Urinary bladder (tissue), 4 donors: ENCODE results near the gene NBEAL1. TPM values are rescaled to one million over a fixed set of nuclear protein-coding genes. Genes with fewer than 3 reads are reported as not detected.
"Not testable (repeated sequence)": the region's sequence is repeated elsewhere in the genome, so short reads cannot be mapped to it uniquely, and the experiment has no call there.

Source experiments
- DNase-seq: peaks from one replicate; pipeline ENCODE4 v3.0.0-alpha.2; 2015; ENCODE audit errors: extremely low spot score
- H3K27ac ChIP-seq: one replicate; pipeline ENCODE4 v1.5.1; 2013; ENCODE audit warnings: low read depth, mild to moderate bottlenecking, moderate library complexity
- H3K36me3 ChIP-seq: one replicate; pipeline ENCODE4 v1.6.1; 2013; ENCODE audit warnings: mild to moderate bottlenecking, moderate library complexity; ENCODE audit not compliant: insufficient read depth
- H3K4me1 ChIP-seq: one replicate; pipeline ENCODE4 v1.6.1; 2013; ENCODE audit warnings: mild to moderate bottlenecking, moderate library complexity; ENCODE audit not compliant: insufficient read depth
- H3K4me3 ChIP-seq: one replicate; pipeline ENCODE4 v1.5.1; 2013; ENCODE audit warnings: low read depth, low read length
- WGBS: extraction: QIAGEN DNeasy Blood & Tissue Kit; methylation state at CpG from one replicate; pipeline ENCODE4 v1.1.7; 2013; 5-methylcytosine and 5-hydroxymethylcytosine counted together
- polyA plus RNA-seq: library from polyadenylated mRNA; stranded (reverse); fragments of 200-250 nt; gene quantifications from one replicate; pipeline ENCODE4 v1.2.3, GENCODE V29; 2013
- total RNA-seq: library from RNA; depleted of rRNA; stranded (reverse); fragments of >200 nt; gene quantifications from one replicate; pipeline ENCODE4 v1.2.3, GENCODE V29; 2014
- donor health status: healthy with polysubstance abuse.
- donor health status: healthy.

The NBEAL1 gene
- total and polyA plus RNA-seq, 2 donors = 14.2 to 122 TPM

- no peak overlapping the region for H3K27ac ChIP-seq
- H3K36me3 ChIP-seq = peaks cover 3% of the 10 kb centered on the region
Observed at GRCh38 chr2:203059567-203060240, 45.0 kb downstream of the NBEAL1 start.

GRCh38 chr2:203061346-203061745 lies 46.7 kb downstream of the NBEAL1 start:
- DNase-seq = peak; percentile 4
- Histone ChIP-seq H3K4me1 (no peaks in the 10 kb centered on the region), H3K27ac (no peak overlapping the region), H3K36me3 (peaks cover 3% of the 10 kb centered on the region), H3K4me3 (no peak overlapping the region)
- 50% methylated on average over 4 of the region's 4 CpGs for WGBS

More at GRCh38 chr2:203059567-203060240, 45.0 kb downstream of the NBEAL1 start:
- DNase-seq = no peak
- Histone ChIP-seq H3K4me1 (no peaks in the 10 kb centered on the region), H3K4me3 (no peak overlapping the region)
- 90% methylated on average over 5 of the region's 5 CpGs for WGBS

GRCh38 chr2:203062126-203062525 lies 47.5 kb downstream of the NBEAL1 start:
- no peaks in the 10 kb centered on the region for H3K4me1 ChIP-seq
- DNase-seq = no peak
- no peak overlapping the region for H3K27ac ChIP-seq
- 87% methylated on average over 3 of the region's 3 CpGs for WGBS
- peaks cover 4% of the 10 kb centered on the region for H3K36me3 ChIP-seq
- H3K4me3 ChIP-seq = no peak overlapping the region

GRCh38 chr2:203066519-203067091 lies 51.9 kb downstream of the NBEAL1 start:
- whole genome bisulfite sequencing = 98% methylated on average over 36 of the region's 36 CpGs
- not testable (repeated sequence) for H3K36me3 ChIP-seq, H3K4me1 ChIP-seq, DNase-seq, H3K4me3 ChIP-seq, H3K27ac ChIP-seq

- no peak for DNase-seq
- 58% methylated on average over 2 of the region's 2 CpGs for WGBS
- peaks cover 4% of the 10 kb centered on the region for H3K36me3 ChIP-seq
Observed at GRCh38 chr2:203070701-203071100, 56.0 kb downstream of the NBEAL1 start.

GRCh38 chr2:203071148-203071547 lies 56.5 kb downstream of the NBEAL1 start:
- Histone ChIP-seq H3K4me3 (no peak overlapping the region), H3K27ac (no peak overlapping the region)

More at GRCh38 chr2:203070701-203071100, 56.0 kb downstream of the NBEAL1 start:
- no peak overlapping the region for H3K27ac ChIP-seq
- no peak overlapping the region for H3K4me3 ChIP-seq
- no peaks in the 10 kb centered on the region for H3K4me1 ChIP-seq

GRCh38 chr2:203072371-203072770 lies 57.7 kb downstream of the NBEAL1 start:
- DNase-seq = no peak
- H3K27ac ChIP-seq = no peak overlapping the region
- peaks cover 6% of the 10 kb centered on the region for H3K36me3 ChIP-seq
- no peak overlapping the region for H3K4me3 ChIP-seq
- H3K4me1 ChIP-seq = no peaks in the 10 kb centered on the region

More at GRCh38 chr2:203071148-203071547, 56.5 kb downstream of the NBEAL1 start:
- Histone ChIP-seq H3K36me3 (peaks cover 7% of the 10 kb centered on the region), H3K4me1 (no peaks in the 10 kb centered on the region)
- no peak for DNase-seq

GRCh38 chr2:203077451-203077850 lies 62.8 kb downstream of the NBEAL1 start:
- Histone ChIP-seq H3K4me3 (no peak overlapping the region), H3K4me1 (no peaks in the 10 kb centered on the region), H3K27ac (no peak overlapping the region), H3K36me3 (peaks cover 7% of the 10 kb centered on the region)
- 75% methylated on average over 3 of the region's 3 CpGs for WGBS
- no peak for DNase-seq

- H3K36me3 ChIP-seq = peaks cover 6% of the 10 kb centered on the region
- no peaks in the 10 kb centered on the region for H3K4me1 ChIP-seq
- DNase-seq = no peak
- no peak overlapping the region for H3K27ac ChIP-seq
- WGBS = 92% methylated on average over 2 of the region's 2 CpGs
- no peak overlapping the region for H3K4me3 ChIP-seq
Observed at GRCh38 chr2:203080447-203081045, 65.9 kb downstream of the NBEAL1 start.

- Histone ChIP-seq H3K4me3 (no peak overlapping the region), H3K36me3 (peaks cover 2% of the 10 kb centered on the region), H3K4me1 (no peaks in the 10 kb centered on the region), H3K27ac (no peak overlapping the region)
- WGBS = 91% methylated on average over 2 of the region's 2 CpGs
- DNase-seq = no peak
Observed at GRCh38 chr2:203083328-203083727, 68.7 kb downstream of the NBEAL1 start.

- H3K4me3 ChIP-seq, H3K4me1 ChIP-seq, H3K36me3 ChIP-seq, H3K27ac ChIP-seq, DNase-seq: not testable (repeated sequence)
- 92% methylated on average over 1 of the region's 1 CpG for WGBS
Observed at GRCh38 chr2:203086381-203086780, 71.7 kb downstream of the NBEAL1 start.

- not testable (repeated sequence) for H3K4me3 ChIP-seq, DNase-seq, H3K27ac ChIP-seq, H3K4me1 ChIP-seq, H3K36me3 ChIP-seq
- WGBS = 98% methylated on average over 4 of the region's 4 CpGs
Observed at GRCh38 chr2:203090721-203091120, 76.0 kb downstream of the NBEAL1 start.

- Histone ChIP-seq H3K27ac (no peak overlapping the region), H3K4me1 (no peaks in the 10 kb centered on the region), H3K4me3 (no peak overlapping the region), H3K36me3 (no peaks in the 10 kb centered on the region)
- 57% methylated on average over 1 of the region's 1 CpG for WGBS
- DNase-seq = no peak
Observed at GRCh38 chr2:203097735-203098134, 83.1 kb downstream of the NBEAL1 start.

GRCh38 chr2:203102357-203102756 lies 87.7 kb downstream of the NBEAL1 start:
- not testable (repeated sequence) for H3K36me3 ChIP-seq, H3K4me1 ChIP-seq, H3K27ac ChIP-seq, H3K4me3 ChIP-seq, DNase-seq
- 66% methylated on average over 1 of the region's 1 CpG for WGBS
